ENCODE data around the gene MAFG.

Gene MAFG

GRCh38 chr17:81905424-81905875 lies 22.1 kb downstream of the MAFG start:
- TF ChIP-seq, protein P1, sequence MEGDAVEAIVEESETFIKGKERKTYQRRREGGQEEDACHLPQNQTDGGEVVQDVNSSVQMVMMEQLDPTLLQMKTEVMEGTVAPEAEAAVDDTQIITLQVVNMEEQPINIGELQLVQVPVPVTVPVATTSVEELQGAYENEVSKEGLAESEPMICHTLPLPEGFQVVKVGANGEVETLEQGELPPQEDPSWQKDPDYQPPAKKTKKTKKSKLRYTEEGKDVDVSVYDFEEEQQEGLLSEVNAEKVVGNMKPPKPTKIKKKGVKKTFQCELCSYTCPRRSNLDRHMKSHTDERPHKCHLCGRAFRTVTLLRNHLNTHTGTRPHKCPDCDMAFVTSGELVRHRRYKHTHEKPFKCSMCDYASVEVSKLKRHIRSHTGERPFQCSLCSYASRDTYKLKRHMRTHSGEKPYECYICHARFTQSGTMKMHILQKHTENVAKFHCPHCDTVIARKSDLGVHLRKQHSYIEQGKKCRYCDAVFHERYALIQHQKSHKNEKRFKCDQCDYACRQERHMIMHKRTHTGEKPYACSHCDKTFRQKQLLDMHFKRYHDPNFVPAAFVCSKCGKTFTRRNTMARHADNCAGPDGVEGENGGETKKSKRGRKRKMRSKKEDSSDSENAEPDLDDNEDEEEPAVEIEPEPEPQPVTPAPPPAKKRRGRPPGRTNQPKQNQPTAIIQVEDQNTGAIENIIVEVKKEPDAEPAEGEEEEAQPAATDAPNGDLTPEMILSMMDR (IDR thresholded peaks at IDR 0.05): no peak
- no peak overlapping the region for H3K4me3 ChIP-seq
- H3K27ac ChIP-seq: no peak overlapping the region
- DNase-seq (ENCODE audit: low spot score): no peak

DNA sequence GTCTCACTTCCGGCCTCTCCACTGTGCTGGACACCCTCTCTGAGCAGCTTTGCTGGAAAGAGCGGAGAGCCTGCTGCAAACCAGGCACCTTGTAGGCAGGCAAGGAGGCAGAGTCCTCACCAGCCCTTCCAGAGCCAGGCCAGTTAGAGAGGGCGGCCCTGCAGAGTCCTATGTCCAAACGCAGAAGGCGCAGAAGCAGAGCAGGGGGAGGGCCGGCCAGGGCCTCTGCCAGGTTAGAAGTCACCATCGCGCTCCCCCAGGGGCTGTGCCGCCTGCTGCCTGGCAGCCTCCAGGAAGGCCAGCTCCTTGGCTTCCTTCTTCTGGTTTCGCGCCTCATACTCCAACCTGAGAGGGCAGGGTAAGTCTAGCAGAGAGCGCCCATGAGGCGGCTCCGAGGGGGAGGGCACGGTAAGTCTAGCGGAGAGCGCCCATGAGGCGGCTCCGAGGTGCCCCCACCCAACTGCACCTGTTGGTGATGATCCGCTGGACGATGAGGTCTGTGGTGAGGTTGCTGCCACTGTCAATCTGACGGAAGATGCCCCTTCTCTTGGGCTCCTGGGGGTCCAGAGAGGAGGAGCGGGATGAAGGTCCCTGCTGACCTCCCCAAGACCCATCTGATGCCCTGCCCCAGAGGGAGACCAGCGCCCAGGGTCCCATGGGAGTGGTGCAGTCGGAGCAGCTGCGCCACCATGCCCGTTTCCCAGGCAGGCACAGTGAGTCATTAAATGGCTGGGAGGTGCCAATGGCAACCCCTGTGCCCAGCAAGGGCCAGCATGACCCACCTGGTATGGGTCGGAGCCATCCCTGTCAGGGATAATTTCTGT lies 22.7 kb downstream of the MAFG start:
- Histone ChIP-seq H3K4me3 (no peak overlapping the region), H3K27ac (no peak overlapping the region)
- no peak for DNase-seq (ENCODE audit: low spot score)
- TF ChIP-seq, protein P1 (IDR thresholded peaks at IDR 0.05): no peak

DNA sequence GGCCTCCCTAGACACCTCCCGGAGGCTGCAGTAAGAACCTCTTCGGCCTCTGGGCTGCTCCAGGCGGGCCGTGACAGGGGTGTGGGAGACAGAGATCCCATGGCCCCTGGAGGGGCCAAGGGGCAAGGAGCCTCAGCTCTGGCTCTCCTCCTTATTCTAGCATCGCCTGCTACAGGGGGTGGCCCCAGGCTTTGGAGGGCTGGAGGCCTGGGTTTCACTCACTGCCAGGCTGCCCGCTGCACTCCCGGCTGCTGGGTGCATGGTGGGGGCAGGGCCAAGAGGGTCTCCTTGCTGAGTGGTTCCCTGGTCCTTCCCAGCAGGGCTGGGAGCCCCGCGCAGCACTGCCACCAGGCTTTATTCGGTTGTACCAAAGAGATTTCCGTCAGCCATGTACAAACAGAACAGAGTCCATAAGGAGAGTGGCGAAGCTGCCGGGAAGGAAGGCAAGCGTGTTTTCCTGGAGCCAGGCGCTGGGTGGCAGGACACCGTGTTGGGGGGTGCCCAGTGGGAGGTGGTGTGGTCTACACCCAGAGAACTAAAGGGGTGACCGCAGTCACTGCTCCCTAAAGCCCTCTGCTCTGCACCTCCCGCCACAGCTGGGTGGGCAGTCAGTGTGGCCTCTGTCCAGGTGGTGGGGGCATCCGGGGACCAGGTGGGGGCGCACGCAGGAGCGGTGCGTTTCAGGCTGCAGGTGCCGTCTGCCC lies 23.5 kb downstream of the MAFG start:
- TF ChIP-seq, protein P1 (IDR thresholded peaks at IDR 0.05): no peak
- no peak overlapping the region for H3K27ac ChIP-seq
- DNase-seq (ENCODE audit: low spot score): no peak
- no peak overlapping the region for H3K4me3 ChIP-seq

DNA sequence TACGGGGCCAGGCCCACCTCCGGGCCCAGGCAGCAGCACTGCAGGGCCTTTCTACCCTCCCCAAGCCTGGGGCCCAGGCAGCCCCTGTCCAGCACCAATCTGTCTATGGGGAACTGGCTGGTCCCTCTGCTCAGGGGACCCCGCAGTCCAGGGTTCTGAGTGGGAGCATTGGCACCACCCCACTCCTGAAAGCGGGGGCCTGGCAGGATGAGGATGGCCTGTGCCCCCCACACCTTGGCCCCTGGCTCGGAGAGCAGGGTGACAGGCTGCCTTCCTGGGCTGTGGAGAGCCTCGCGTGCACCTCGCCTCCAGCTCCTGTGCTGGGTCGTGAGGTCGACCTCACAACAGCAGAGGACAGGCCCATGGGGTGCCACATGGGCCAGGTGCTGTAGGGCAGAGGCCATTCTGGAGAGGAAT lies 24.1 kb downstream of the MAFG start:
- Histone ChIP-seq H3K4me3 (no peak overlapping the region), H3K27ac (peak overlapping the region in 1 of 2 donors; percentile 22)
- TF ChIP-seq, protein P1 (IDR thresholded peaks at IDR 0.05): no peak
- DNase-seq (ENCODE audit: low spot score): no peak

- H3K4me3 ChIP-seq: peak overlapping the region; percentile 74
- TF ChIP-seq, protein P1 (IDR thresholded peaks at IDR 0.05): no peak
- DNase-seq (ENCODE audit: low spot score): no peak
- peak overlapping the region in 1 of 2 donors; percentile 40 for H3K27ac ChIP-seq
Observed at GRCh38 chr17:81902653-81903414, 24.7 kb downstream of the MAFG start.

DNA sequence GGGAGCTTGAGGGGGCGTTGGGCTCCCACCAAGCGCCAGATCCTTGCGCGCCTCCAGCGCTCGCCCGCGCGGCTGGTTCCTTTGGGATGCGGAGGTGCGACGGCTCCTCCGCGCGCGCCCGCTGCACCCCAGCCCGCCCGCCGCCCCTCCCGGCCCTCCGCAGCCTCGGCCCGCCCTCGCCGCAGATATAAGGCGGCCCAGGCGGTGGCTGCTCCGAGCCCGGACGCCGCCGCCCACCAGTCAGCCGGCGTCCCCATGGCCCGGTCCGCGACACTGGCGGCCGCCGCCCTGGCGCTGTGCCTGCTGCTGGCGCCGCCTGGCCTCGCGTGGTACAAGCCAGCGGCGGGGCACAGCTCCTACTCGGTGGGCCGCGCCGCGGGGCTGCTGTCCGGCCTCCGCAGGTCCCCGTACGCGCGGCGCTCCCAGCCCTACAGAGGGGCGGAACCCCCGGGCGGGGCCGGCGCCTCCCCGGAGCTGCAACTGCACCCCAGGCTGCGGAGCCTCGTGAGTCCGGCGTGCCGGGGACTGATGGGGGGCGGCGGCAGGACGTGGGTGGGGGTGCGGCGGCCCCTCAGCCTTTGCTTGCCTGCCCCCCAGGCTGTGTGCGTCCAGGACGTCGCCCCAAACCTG lies 25.4 kb downstream of the MAFG start, which contains the start of gene NPB:
Gene NPB (plus strand): TSS at position 216 of the 630 bp plus-strand sequence. CDS start 40 bp downstream, at position 256.
- Histone ChIP-seq H3K27ac (peak within 1 kb of the TSS in 1 of 2 donors; percentile 40), H3K4me3 (peak within 1 kb of the TSS; percentile 74)
- DNase-seq (ENCODE audit: low spot score): no peak
- TF ChIP-seq, protein P1 (IDR thresholded peaks at IDR 0.05): no peak
